SK-N-SH (cell line): ENCODE results near the gene C3orf33. TPM values are rescaled to one million over a fixed set of nuclear protein-coding genes. Genes with fewer than 3 reads are reported as not detected.

ENCODE experiments used
- CTCF ChIA-PET: fragments of 300-600, 350-600 bp; formaldehyde crosslinking; extraction: SDS; loops from one replicate; lab custom pipeline; 2021; lab: Yijun Ruan, JAX
- POLR2A ChIA-PET: fragments of 350-600 bp; sonication (Branson Sonifier 250); formaldehyde crosslinking; extraction: SDS; loops from one replicate; lab custom pipeline; 2020; ENCODE audit warnings: antibody characterized with exemption, inconsistent platforms; lab: Yijun Ruan, JAX
- DNase-seq: peaks from one replicate; pipeline ENCODE4 v3.0.0; 2012
- H2AFZ ChIP-seq: fragments of 200-600 bp; sonication (generic); 2 replicates; pipeline ENCODE4 v1.8.1; 2016; ENCODE audit warnings: antibody characterized with exemption, mild to moderate bottlenecking, low read depth
- H3F3A ChIP-seq: fragments of 200-600 bp; sonication (generic); replicated peaks from 2 replicates; pipeline ENCODE3; 2016; ENCODE audit warnings: antibody characterized with exemption, mild to moderate bottlenecking; ENCODE audit not compliant: insufficient read depth
- H3K27ac ChIP-seq, 2 experiments: fragments of 200-500 bp in 1 of 2; fragments of 200-600 bp in 1 of 2; sonication (Bioruptor generic) in 1 of 2; sonication (generic), shearing (Covaris generic) in 1 of 2; 2 replicates each; pipeline versions ENCODE4 v1.5.1 to v1.6.1; 2014 to 2016; ENCODE audit warnings: low read depth in 2 of 2, inconsistent platforms in 1 of 2, low read length in 1 of 2, mild to moderate bottlenecking in 1 of 2, mixed read lengths in 1 of 2
- H3K27me3 ChIP-seq: fragments of 200-600 bp; sonication (generic), shearing (Covaris generic); 2 replicates; pipeline ENCODE4 v1.6.1; 2016; ENCODE audit warnings: mixed run types; ENCODE audit not compliant: insufficient read depth
- H3K36me3 ChIP-seq, 2 experiments: fragments of 200-500 bp in 1 of 2; fragments of 200-600 bp in 1 of 2; sonication (Bioruptor generic) in 1 of 2; sonication (generic) in 1 of 2; replicated peaks in 1 of 2; 2 replicates each; pipeline versions ENCODE3 to v1.5.1; 2014 to 2016; ENCODE audit warnings: low read length in 1 of 2, mild to moderate bottlenecking in 1 of 2; ENCODE audit not compliant: insufficient read depth in 2 of 2, control insufficient read depth in 1 of 2
- H3K4me1 ChIP-seq, 2 experiments: fragments of 200-500 bp in 1 of 2; fragments of 200-600 bp in 1 of 2; sonication (Bioruptor generic) in 1 of 2; sonication (generic), shearing (Covaris generic) in 1 of 2; 2 replicates each; pipeline versions ENCODE4 v1.5.1 to v1.6.1; 2014 to 2016; ENCODE audit warnings: low read depth in 1 of 2, low read length in 1 of 2, mixed run types in 1 of 2; ENCODE audit not compliant: insufficient read depth in 2 of 2, control insufficient read depth in 1 of 2
- H3K4me2 ChIP-seq: fragments of 200-600 bp; sonication (generic), shearing (Covaris generic); 2 replicates; pipeline ENCODE4 v1.6.1; 2017; ENCODE audit warnings: mixed run types
- H3K4me3 ChIP-seq, 2 experiments: fragments of 200-500 bp in 1 of 2; fragments of 200-600 bp in 1 of 2; sonication (Bioruptor generic) in 1 of 2; sonication (generic), shearing (Covaris generic) in 1 of 2; 2 replicates each; pipeline versions ENCODE4 v1.5.1 to v1.8.1; 2014 to 2016; ENCODE audit warnings: low read depth in 2 of 2, inconsistent platforms in 1 of 2, low read length in 1 of 2, mild to moderate bottlenecking in 1 of 2, mixed read lengths in 1 of 2, moderate library complexity in 1 of 2
- H3K79me2 ChIP-seq: fragments of 200-600 bp; sonication (generic); 2 replicates; pipeline ENCODE4 v1.8.1; 2017; ENCODE audit warnings: mild to moderate bottlenecking; ENCODE audit not compliant: insufficient read depth
- H3K9ac ChIP-seq: fragments of 200-600 bp; sonication (generic); 2 replicates; pipeline ENCODE4 v1.6.1; 2017; ENCODE audit warnings: mixed run types
- H3K9me2 ChIP-seq: fragments of 200-600 bp; sonication (generic); 2 replicates; pipeline ENCODE4 v1.6.1; 2017; ENCODE audit warnings: mixed run types
- H3K9me3 ChIP-seq: fragments of 200-600 bp; sonication (generic); 2 replicates; pipeline ENCODE4 v1.6.1; 2017; ENCODE audit warnings: mixed run types, mild to moderate bottlenecking, moderate library complexity
- H4K20me1 ChIP-seq: fragments of 200-600 bp; sonication (generic); 2 replicates; pipeline ENCODE4 v1.6.1; 2017; ENCODE audit warnings: mild to moderate bottlenecking, mixed run types; ENCODE audit not compliant: insufficient read depth
- GABPA ChIP-seq: IDR thresholded peaks from 2 replicates; pipeline ENCODE4 v1.4.0; 2012; ENCODE audit warnings: low read depth, mild to moderate bottlenecking
- IRF3 ChIP-seq: fragments of 150-350 bp; IDR thresholded peaks from 2 replicates; pipeline ENCODE4 v1.6.1; 2016; ENCODE audit warnings: mild to moderate bottlenecking, low read depth, low read length
- NFIC ChIP-seq: IDR thresholded peaks from 2 replicates; pipeline ENCODE4 v1.4.0; 2012; ENCODE audit warnings: borderline replicate concordance
- NRF1 ChIP-seq: IDR thresholded peaks from 2 replicates; pipeline ENCODE4 v1.6.1; 2012; ENCODE audit warnings: low read depth, mild to moderate bottlenecking, low read length
- POLR2AphosphoS5 ChIP-seq: IDR thresholded peaks from 2 replicates; pipeline ENCODE4 v1.6.1; 2012; ENCODE audit warnings: low read depth, low read length
- RAD21 ChIP-seq: IDR thresholded peaks from 2 replicates; pipeline ENCODE4 v1.6.1; 2012; ENCODE audit warnings: mild to moderate bottlenecking, low read length
- REST ChIP-seq: IDR thresholded peaks from 2 replicates; pipeline ENCODE4 v1.6.1; 2012; ENCODE audit warnings: mild to moderate bottlenecking, low read depth, low read length, moderate library complexity
- RFX5 ChIP-seq: IDR thresholded peaks from 2 replicates; pipeline ENCODE4 v1.6.1; 2012; ENCODE audit warnings: mild to moderate bottlenecking, improper control_type of control experiment, low read length
- SMC3 ChIP-seq: IDR thresholded peaks from 2 replicates; pipeline ENCODE4 v1.6.1; 2012; ENCODE audit warnings: low read depth, low read length, improper control_type of control experiment
- WGBS: methylation state at CpG from one replicate; pipeline ENCODE4 v1.1.6; 2017; ENCODE audit warnings: low lambda C conversion rate; 5-methylcytosine and 5-hydroxymethylcytosine counted together
- polyA plus RNA-seq, 3 experiments: library from polyadenylated mRNA; depleted of rRNA; stranded (reverse); fragments of >200 nt; gene quantifications; 2 replicates each; pipeline ENCODE4 v1.2.3, GENCODE V29; 2012
- TF ChIP-seq, protein P1 (sequence below): IDR thresholded peaks from 2 replicates; pipeline ENCODE4 v1.4.0; 2012; ENCODE audit warnings: low read depth, borderline replicate concordance

C3orf33 gene
- polyA plus RNA-seq, 1 of the 3 experiments (the other 2 are of a cell fraction), result 2.9 TPM

GRCh38 chr3:155790272-155790925, 15.7 kb downstream of the C3orf33 start:
- Histone ChIP-seq H3K4me3 (no peak overlapping the region), H3K9me2 (no peaks in the 10 kb centered on the region), H2AFZ (no peak overlapping the region), H3K9me3 (no peaks in the 10 kb centered on the region), H3K9ac (no peak overlapping the region), H3K27ac (no peak overlapping the region), H3K4me1 (no peaks in the 10 kb centered on the region), H3K79me2 (0 out of 2 replicates have a peak, but pooled peaks cover 3% of the 10 kb centered on the region), H3F3A (no peaks in the 10 kb centered on the region), H3K36me3 (no peaks in the 10 kb centered on the region)
- WGBS, result 96% methylated on average over 2 of the region's 4 CpGs
- no peak for DNase-seq
- TF ChIP-seq POLR2AphosphoS5, result no peak
- TF ChIP-seq, all 33 proteins: peak for 0
- CTCF ChIA-PET, result interaction anchor here (3.2 kb wide), 1 partner anchor 16 kb away, joined by 11 read pairs; the partner anchor contains the start of gene C3orf33
- H4K20me1 ChIP-seq, result no peaks in the 10 kb centered on the region
- no peak overlapping the region for H3K4me2 ChIP-seq
- no peaks in the 10 kb centered on the region for H3K27me3 ChIP-seq
- POLR2A ChIA-PET, result no interaction called here

- H3K4me3 ChIP-seq, result no peak overlapping the region
- DNase-seq, result no peak
- H3K27me3 ChIP-seq, result no peaks in the 10 kb centered on the region
- no peaks in the 10 kb centered on the region for H3K9me2 ChIP-seq
- H3K9me3 ChIP-seq, result no peaks in the 10 kb centered on the region
- H3K4me1 ChIP-seq, result no peaks in the 10 kb centered on the region
- no peak for TF ChIP-seq NRF1
- TF ChIP-seq NFIC, result no peak
- no peak for TF ChIP-seq POLR2AphosphoS5
- TF ChIP-seq, protein P1, sequence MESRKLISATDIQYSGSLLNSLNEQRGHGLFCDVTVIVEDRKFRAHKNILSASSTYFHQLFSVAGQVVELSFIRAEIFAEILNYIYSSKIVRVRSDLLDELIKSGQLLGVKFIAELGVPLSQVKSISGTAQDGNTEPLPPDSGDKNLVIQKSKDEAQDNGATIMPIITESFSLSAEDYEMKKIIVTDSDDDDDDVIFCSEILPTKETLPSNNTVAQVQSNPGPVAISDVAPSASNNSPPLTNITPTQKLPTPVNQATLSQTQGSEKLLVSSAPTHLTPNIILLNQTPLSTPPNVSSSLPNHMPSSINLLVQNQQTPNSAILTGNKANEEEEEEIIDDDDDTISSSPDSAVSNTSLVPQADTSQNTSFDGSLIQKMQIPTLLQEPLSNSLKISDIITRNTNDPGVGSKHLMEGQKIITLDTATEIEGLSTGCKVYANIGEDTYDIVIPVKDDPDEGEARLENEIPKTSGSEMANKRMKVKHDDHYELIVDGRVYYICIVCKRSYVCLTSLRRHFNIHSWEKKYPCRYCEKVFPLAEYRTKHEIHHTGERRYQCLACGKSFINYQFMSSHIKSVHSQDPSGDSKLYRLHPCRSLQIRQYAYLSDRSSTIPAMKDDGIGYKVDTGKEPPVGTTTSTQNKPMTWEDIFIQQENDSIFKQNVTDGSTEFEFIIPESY, result no peak
- TF ChIP-seq REST, result no peak
- TF ChIP-seq SMC3, result no peak
- TF ChIP-seq RFX5, result no peak
- no peak for TF ChIP-seq IRF3
- no peak for TF ChIP-seq GABPA
- TF ChIP-seq RAD21, result no peak
- TF ChIP-seq, all 33 proteins: peak for 0
- Histone ChIP-seq H3K36me3 (no peaks in the 10 kb centered on the region), H2AFZ (no peak overlapping the region; the same call in 1 of the 2 replicates), H3F3A (no peaks in the 10 kb centered on the region), H3K79me2 (0 out of 2 replicates have a peak, but pooled peaks cover 3% of the 10 kb centered on the region), H4K20me1 (no peaks in the 10 kb centered on the region), H3K4me2 (no peak overlapping the region), H3K27ac (no peak overlapping the region), H3K9ac (no peak overlapping the region)
- ChIA-PET POLR2A (no interaction called here), CTCF (interaction anchor here (1.9 kb wide), 1 partner anchor 20 kb away, joined by 11 read pairs; the partner anchor contains the start of gene C3orf33)
Measured at GRCh38 chr3:155785662-155786295, 20.3 kb downstream of the C3orf33 start.
